Progenitor cell of endocrine pancreas (in vitro differentiated cells): ENCODE measurements around the gene MRM1. TPM values are rescaled to one million over a fixed set of nuclear protein-coding genes. Genes with fewer than 3 reads are reported as not detected.
A peak's percentile ranks its signal among the peaks of the same experiment; 100 is the strongest.

ENCODE experiments used
- DNase-seq: peaks from one replicate; pipeline ENCODE4 v3.0.0; 2021; ENCODE audit warnings: low spot score; ENCODE audit not compliant: unreplicated experiment
- H3K27ac Mint-ChIP-seq: 2 replicates; pipeline ENCODE4 v1.8.0; 2021; ENCODE audit warnings: mild to moderate bottlenecking, moderate library complexity, mixed read lengths
- H3K27me3 Mint-ChIP-seq: 2 replicates; pipeline ENCODE4 v1.8.0; 2021; ENCODE audit warnings: mixed read lengths
- H3K36me3 Mint-ChIP-seq: 2 replicates; pipeline ENCODE4 v1.8.0; 2022; ENCODE audit warnings: mixed read lengths; ENCODE audit not compliant: insufficient read depth
- H3K4me1 Mint-ChIP-seq: 2 replicates; pipeline ENCODE4 v1.8.0; 2021; ENCODE audit warnings: low read depth, mixed read lengths
- H3K4me3 Mint-ChIP-seq: 2 replicates; pipeline ENCODE4 v1.8.0; 2021; ENCODE audit warnings: low read depth, mild to moderate bottlenecking, moderate library complexity, mixed read lengths
- H3K9me3 Mint-ChIP-seq: 2 replicates; pipeline ENCODE4 v1.8.0; 2021; ENCODE audit warnings: low read depth, mixed read lengths
- total RNA-seq: library from RNA; stranded (reverse); gene quantifications from 2 replicates; pipeline ENCODE4 v1.2.1, GENCODE V29; 2021
- TF ChIP-seq, protein P1 (sequence below): fragments of 200-600 bp; sonication (generic); IDR thresholded peaks from one replicate; pipeline ENCODE4 v1.5.0; 2021; ENCODE audit warnings: antibody characterized with exemption, mild to moderate bottlenecking; ENCODE audit not compliant: unreplicated experiment

MRM1 gene
- total RNA-seq, 1 donor from 2014 or later, result 6.6 TPM

DNA sequence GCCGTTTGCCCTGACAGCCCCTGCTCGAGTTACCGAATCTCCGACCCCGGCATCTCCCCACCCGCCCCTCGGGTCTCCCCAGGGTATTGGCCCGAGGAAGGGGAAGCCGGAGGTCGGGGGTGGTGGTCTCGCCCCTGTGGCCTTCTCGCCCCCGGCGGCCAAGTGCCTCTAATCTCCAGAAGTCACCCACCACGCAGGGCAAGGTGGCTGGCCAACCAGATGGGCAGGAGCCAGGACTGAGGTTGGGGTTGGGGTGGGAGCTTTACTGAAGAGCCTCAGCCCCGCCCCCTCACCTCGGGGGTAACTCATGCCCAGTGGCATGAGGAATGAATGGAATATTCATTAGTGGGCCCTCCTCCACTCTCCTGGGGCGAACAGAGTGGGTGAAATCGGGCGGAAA is 9.1 kb upstream of the MRM1 start:
- Mint-ChIP-seq H3K27ac (peak overlapping the region; percentile 49), H3K4me3 (peak overlapping the region; percentile 75), H3K4me1 (peaks cover 13% of the 10 kb centered on the region), H3K36me3 (peaks cover 7% of the 10 kb centered on the region), H3K9me3 (no peaks in the 10 kb centered on the region), H3K27me3 (no peaks in the 10 kb centered on the region)
- no peak for DNase-seq
- TF ChIP-seq, protein P1, sequence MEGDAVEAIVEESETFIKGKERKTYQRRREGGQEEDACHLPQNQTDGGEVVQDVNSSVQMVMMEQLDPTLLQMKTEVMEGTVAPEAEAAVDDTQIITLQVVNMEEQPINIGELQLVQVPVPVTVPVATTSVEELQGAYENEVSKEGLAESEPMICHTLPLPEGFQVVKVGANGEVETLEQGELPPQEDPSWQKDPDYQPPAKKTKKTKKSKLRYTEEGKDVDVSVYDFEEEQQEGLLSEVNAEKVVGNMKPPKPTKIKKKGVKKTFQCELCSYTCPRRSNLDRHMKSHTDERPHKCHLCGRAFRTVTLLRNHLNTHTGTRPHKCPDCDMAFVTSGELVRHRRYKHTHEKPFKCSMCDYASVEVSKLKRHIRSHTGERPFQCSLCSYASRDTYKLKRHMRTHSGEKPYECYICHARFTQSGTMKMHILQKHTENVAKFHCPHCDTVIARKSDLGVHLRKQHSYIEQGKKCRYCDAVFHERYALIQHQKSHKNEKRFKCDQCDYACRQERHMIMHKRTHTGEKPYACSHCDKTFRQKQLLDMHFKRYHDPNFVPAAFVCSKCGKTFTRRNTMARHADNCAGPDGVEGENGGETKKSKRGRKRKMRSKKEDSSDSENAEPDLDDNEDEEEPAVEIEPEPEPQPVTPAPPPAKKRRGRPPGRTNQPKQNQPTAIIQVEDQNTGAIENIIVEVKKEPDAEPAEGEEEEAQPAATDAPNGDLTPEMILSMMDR, result no peak

- peak overlapping the region; percentile 49 for H3K27ac Mint-ChIP-seq
- peak overlapping the region; percentile 75 for H3K4me3 Mint-ChIP-seq
- H3K9me3 Mint-ChIP-seq, result no peaks in the 10 kb centered on the region
- DNase-seq, result no peak
- peaks cover 13% of the 10 kb centered on the region for H3K4me1 Mint-ChIP-seq
- peaks cover 7% of the 10 kb centered on the region for H3K36me3 Mint-ChIP-seq
- no peaks in the 10 kb centered on the region for H3K27me3 Mint-ChIP-seq
- TF ChIP-seq, protein P1, result no peak
Observed at GRCh38 chr17:36592716-36593321, 8.6 kb upstream of the MRM1 start.

DNA sequence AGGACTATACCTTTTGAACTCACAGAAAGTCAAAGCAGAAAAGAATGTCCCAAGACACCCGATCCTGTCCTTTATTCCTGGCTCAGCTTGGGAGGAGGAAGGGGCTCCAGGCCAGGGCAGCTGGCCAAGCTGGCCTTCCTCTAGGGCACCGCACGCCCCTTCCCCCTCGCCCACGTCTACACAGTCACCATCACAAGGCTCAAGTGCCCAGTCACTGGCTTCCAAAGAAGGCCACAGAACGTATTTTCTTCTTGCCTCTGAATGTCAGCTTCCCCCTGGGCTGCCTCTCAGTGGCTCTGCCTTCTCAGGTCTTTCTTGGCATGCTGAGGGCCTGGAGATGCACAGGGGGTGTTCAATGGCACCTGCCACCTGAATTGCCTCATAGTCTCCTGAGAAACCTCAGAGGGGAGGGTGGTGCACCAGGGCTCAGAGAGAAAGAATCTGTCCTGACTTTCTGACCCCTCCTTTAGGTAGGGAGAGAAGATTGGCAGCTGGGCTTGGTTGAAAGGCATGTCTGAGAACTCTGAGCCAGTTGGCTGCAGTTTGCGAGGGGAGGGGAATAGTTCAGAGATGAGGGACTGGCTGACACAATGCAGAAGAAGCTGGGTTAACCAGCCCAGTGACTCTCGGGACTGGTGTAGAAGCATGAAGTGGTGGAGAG is 7.6 kb upstream of the MRM1 start:
- peak overlapping the region; percentile 37 for H3K4me3 Mint-ChIP-seq
- no peak overlapping the region for H3K27ac Mint-ChIP-seq
- TF ChIP-seq, protein P1, result no peak
- H3K9me3 Mint-ChIP-seq, result no peaks in the 10 kb centered on the region
- no peak for DNase-seq
- peaks cover 13% of the 10 kb centered on the region for H3K4me1 Mint-ChIP-seq
- H3K27me3 Mint-ChIP-seq, result no peaks in the 10 kb centered on the region
- H3K36me3 Mint-ChIP-seq, result peaks cover 5% of the 10 kb centered on the region

DNA sequence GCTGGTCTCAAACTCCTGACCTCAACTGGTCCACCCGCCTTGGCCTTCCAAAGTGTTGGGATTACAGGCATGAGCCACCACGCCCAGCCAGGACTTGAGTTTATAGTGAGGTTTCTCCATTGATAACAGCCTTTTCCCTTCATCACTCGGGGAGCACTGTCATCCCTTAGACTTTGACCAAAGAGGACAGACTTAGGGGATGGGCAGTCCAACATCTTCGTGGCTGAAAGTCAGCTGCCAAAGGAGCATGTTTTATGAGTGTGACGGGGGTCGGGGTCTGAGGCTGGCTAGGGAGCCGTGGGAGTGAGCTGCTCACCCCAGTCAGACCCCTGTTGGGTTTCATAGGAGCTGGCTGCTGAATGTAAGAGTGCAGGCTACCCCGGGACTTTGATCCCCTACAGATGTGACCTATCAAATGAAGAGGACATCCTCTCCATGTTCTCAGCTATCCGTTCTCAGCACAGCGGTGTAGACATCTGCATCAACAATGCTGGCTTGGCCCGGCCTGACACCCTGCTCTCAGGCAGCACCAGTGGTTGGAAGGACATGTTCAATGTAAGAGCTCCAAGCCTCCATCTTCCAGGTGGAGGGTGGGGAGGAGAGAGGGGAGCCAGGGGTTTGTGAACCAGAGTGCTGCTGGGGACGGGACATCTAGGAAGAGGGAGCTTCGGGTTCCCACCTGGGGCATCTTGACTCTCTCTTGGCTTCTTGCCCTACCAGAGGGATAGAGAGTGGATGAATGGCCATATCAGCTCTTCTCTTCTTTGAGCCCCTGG is 6.6 kb upstream of the MRM1 start:
- DNase-seq, result no peak
- Mint-ChIP-seq H3K4me3 (no peak overlapping the region), H3K4me1 (peaks cover 13% of the 10 kb centered on the region), H3K9me3 (no peaks in the 10 kb centered on the region), H3K27ac (no peak overlapping the region), H3K27me3 (no peaks in the 10 kb centered on the region), H3K36me3 (peaks cover 3% of the 10 kb centered on the region)
- TF ChIP-seq, protein P1, result no peak

DNA sequence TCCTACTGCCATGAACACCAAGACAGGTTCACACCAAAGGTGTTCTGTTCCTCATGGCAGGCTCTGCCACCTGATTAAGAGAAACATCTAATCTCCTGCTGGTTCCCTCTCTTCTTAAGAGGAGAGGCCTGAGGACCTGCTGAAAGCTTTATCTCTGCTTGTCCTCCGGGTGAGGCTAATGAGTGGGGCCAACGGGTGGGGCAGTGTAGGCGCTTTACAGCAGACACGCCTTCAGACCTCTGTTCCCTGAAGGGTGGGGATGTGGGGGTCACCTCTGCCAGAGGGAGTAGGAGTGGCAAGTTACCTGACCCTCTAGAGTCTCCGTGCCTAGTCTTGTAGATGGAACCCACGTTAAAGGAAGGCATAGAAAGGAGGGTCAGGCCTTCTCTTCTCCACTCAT is 4.2 kb upstream of the MRM1 start:
- DNase-seq, result no peak
- Mint-ChIP-seq H3K4me3 (no peak overlapping the region), H3K27ac (no peak overlapping the region), H3K4me1 (peaks cover 17% of the 10 kb centered on the region), H3K9me3 (no peaks in the 10 kb centered on the region), H3K36me3 (peaks cover 1% of the 10 kb centered on the region), H3K27me3 (no peaks in the 10 kb centered on the region)
- TF ChIP-seq, protein P1, result no peak
